ENCODE data around the gene RPLP2.

GRCh38 chr11:779955-780532, 29.7 kb upstream of the RPLP2 start:
- TF ChIP-seq POLR2AphosphoS5 (IDR thresholded peaks at IDR 0.05; ENCODE audit: low read depth, low read length) (no peak), POLR2A (IDR thresholded peaks at IDR 0.05; ENCODE audit: low read depth, low read length) (no peak), TAF1 (IDR thresholded peaks at IDR 0.05; ENCODE audit: low read depth, low read length) (no peak), PAX5 (IDR thresholded peaks at IDR 0.05; ENCODE audit: insufficient read depth, low read length, severe bottlenecking) (no peak), SPI1 (IDR thresholded peaks at IDR 0.05; ENCODE audit: low read depth, low read length) (no peak)

All from GM12891 (cell line).